ENCODE data around the gene GTPBP2. TPM values are rescaled to one million over a fixed set of nuclear protein-coding genes. Genes with fewer than 3 reads are reported as not detected.
A peak's percentile ranks its signal among the peaks of the same experiment; 100 is the strongest.

The GTPBP2 gene
- total and polyA plus RNA-seq, 2 of the 13 experiments (the other 11 are each of a cell fraction or from before 2014, with no cell fraction given) = 26.9 to 88.2 TPM

GRCh38 chr6:43600595-43600994 is 28.5 kb downstream of the GTPBP2 start:
- intact Hi-C loops (cut with micrococcal nuclease; ENCODE audit: unreplicated experiment) (loop anchor here (10.0 kb wide), 1 partner anchor 64 kb away; no protein-coding TSS in a partner anchor), in situ Hi-C loops (cut with HindIII; ENCODE audit: extremely low pct_ligation_motif_present, low pct_unique_long_range_greater_than_20kb) (no loop called here)
- ChIA-PET POLR2A (no interaction called here), CTCF (ENCODE audit: low intra/inter-chr PET ratio, low total read pairs) (no interaction called here)
- Histone ChIP-seq H3K27me3 (ENCODE audit: control insufficient read depth in 1 of 2, insufficient read depth in 2 of 2, low read length in 2 of 2) (no peaks in the 10 kb centered on the region), H3K9me3 (ENCODE audit: low read length) (no peaks in the 10 kb centered on the region), H3K36me3 (replicated peaks in 1 of 2; ENCODE audit: control insufficient read depth in 1 of 2, insufficient read depth in 2 of 2, low read length in 2 of 2) (peaks cover 15 to 56% of the 10 kb centered on the region in 2 experiments), H2AFZ (ENCODE audit: low read length) (no peak overlapping the region), H3K9ac (ENCODE audit: insufficient read depth, low read depth, low read length) (no peak overlapping the region), H3K4me2 (ENCODE audit: low read depth, low read length) (no peak overlapping the region), H3K27ac (ENCODE audit: extremely low read length, insufficient read depth, low read length) (no peak overlapping the region), H4K20me1 (ENCODE audit: insufficient read depth, low read length) (no peaks in the 10 kb centered on the region), H3K4me3 (replicated peaks in 1 of 3; ENCODE audit: insufficient read depth in 1 of 3, low read depth in 2 of 3, low read length in 3 of 3) (no peak overlapping the region), H3K4me1 (ENCODE audit: insufficient read depth, low read length) (no peaks in the 10 kb centered on the region), H3K79me2 (ENCODE audit: insufficient read depth, low read length) (no peaks in the 10 kb centered on the region)
- ATAC-seq (no peak), FAIRE-seq (no peak), DNase-seq (ENCODE audit: low spot score) (no peak)
- TF ChIP-seq ZMYM4 (CRISPR knock-in tag; IDR thresholded peaks at IDR 0.05) (no peak), PAX8 (CRISPR knock-in tag; IDR thresholded peaks at IDR 0.05; ENCODE audit: borderline replicate concordance) (no peak), ZNF660 (CRISPR knock-in tag; IDR thresholded peaks at IDR 0.05; ENCODE audit: borderline replicate concordance, low read depth) (no peak), ZGPAT (CRISPR knock-in tag; IDR thresholded peaks at IDR 0.05) (no peak), CEBPB (IDR thresholded peaks at IDR 0.05; ENCODE audit: borderline replicate concordance, low read depth, low read length) (peak; percentile 84), DMTF1 (CRISPR knock-in tag; IDR thresholded peaks at IDR 0.05) (no peak)
- no TSS peak for BruUV-seq (replicated peaks)
- WGBS (ENCODE audit: low lambda C conversion rate) = over 99% methylated on average over 2 of the region's 2 CpGs
